C4-2B (cell line): ENCODE data around the gene NRG2.

Experiments
- H3K27ac ChIP-seq: fragments of 450-650 bp; 2 replicates; pipeline ENCODE4 v1.5.1; 2017
- CTCF ChIP-seq: fragments of 450-650 bp; conservative IDR thresholded peaks from 2 replicates; pipeline ENCODE4 v1.5.1; 2017; ENCODE audit warnings: mild to moderate bottlenecking
- ZFX ChIP-seq: fragments of 450-650 bp; IDR thresholded peaks from 2 replicates; pipeline ENCODE4 v1.6.1; 2017

Gene NRG2

GRCh38 chr5:140033037-140033760 lies 9.9 kb downstream of the NRG2 start:
- TF ChIP-seq CTCF (no peak), ZFX (no peak)

GRCh38 chr5:140032296-140032695 lies 10.8 kb downstream of the NRG2 start:
- H3K27ac ChIP-seq, result no peak overlapping the region
- TF ChIP-seq CTCF (no peak), ZFX (no peak)

More at GRCh38 chr5:140033037-140033760, 9.9 kb downstream of the NRG2 start:
- H3K27ac ChIP-seq, result no peak overlapping the region

- TF ChIP-seq ZFX, result no peak
- no peak for TF ChIP-seq CTCF
Observed at GRCh38 chr5:140027807-140028206, 15.3 kb downstream of the NRG2 start.

GRCh38 chr5:140025736-140026135 lies 17.4 kb downstream of the NRG2 start:
- TF ChIP-seq ZFX (no peak), CTCF (no peak)

More at GRCh38 chr5:140027807-140028206, 15.3 kb downstream of the NRG2 start:
- no peak overlapping the region for H3K27ac ChIP-seq

GRCh38 chr5:140024928-140025327 lies 18.2 kb downstream of the NRG2 start:
- H3K27ac ChIP-seq, result no peak overlapping the region
- TF ChIP-seq ZFX (no peak), CTCF (no peak)

More at GRCh38 chr5:140025736-140026135, 17.4 kb downstream of the NRG2 start:
- H3K27ac ChIP-seq, result no peak overlapping the region

GRCh38 chr5:140023611-140024191 lies 19.4 kb downstream of the NRG2 start:
- TF ChIP-seq ZFX, result no peak
- no peak overlapping the region for H3K27ac ChIP-seq

GRCh38 chr5:140020601-140021177 lies 22.4 kb downstream of the NRG2 start:
- no peak for TF ChIP-seq ZFX
- TF ChIP-seq CTCF, result no peak
- H3K27ac ChIP-seq, result no peak overlapping the region
